Measurements from ENCODE around the gene FKBP4. TPM values are rescaled to one million over a fixed set of nuclear protein-coding genes. Genes with fewer than 3 reads are reported as not detected.

FKBP4 gene
- total and polyA plus RNA-seq, 9 of the 15 experiments (the other 6 are each of a cell fraction or from before 2014, with no cell fraction given), result 16.3 to 154 (median 90.1) TPM

GRCh38 chr12:2826036-2826435 is 31.3 kb downstream of the FKBP4 start:
- Histone ChIP-seq H2AFZ (ENCODE audit: low read depth, low read length) (no peak overlapping the region), H3K9me3 (replicated peaks; ENCODE audit: control insufficient read depth, insufficient read depth, low read depth, low read length) (no peaks in the 10 kb centered on the region), H4K20me1 (replicated peaks; ENCODE audit: control insufficient read depth, insufficient read depth, low read length) (no peaks in the 10 kb centered on the region), H3K36me3 (ENCODE audit: control insufficient read depth, insufficient read depth, low read length) (peaks cover 61% of the 10 kb centered on the region; the same call in 1 of the 3 replicates), H3K27me3 (ENCODE audit: control insufficient read depth in 2 of 2, insufficient read depth in 2 of 2, low read length in 2 of 2) (no peaks in the 10 kb centered on the region), H3K9me1 (ENCODE audit: control insufficient read depth, insufficient read depth, low read length) (no peaks in the 10 kb centered on the region), H3K4me1 (replicated peaks in 1 of 2; ENCODE audit: control insufficient read depth in 2 of 2, insufficient read depth in 2 of 2, low read length in 2 of 2) (no peaks in the 10 kb centered on the region), H3K4me3 (no peak overlapping the region), H3K27ac (ENCODE audit: extremely low read depth, low read depth, low read length) (no peak overlapping the region), H3K4me2 (ENCODE audit: insufficient read depth, low read length) (no peak overlapping the region), H3K79me2 (ENCODE audit: control insufficient read depth, insufficient read depth, low read length) (no peaks in the 10 kb centered on the region), H3K9ac (ENCODE audit: insufficient read depth in 1 of 2, low read depth in 2 of 2, low read length in 2 of 2) (no peak overlapping the region)
- ATAC-seq (no peak), DNase-seq (ENCODE audit: extremely low read depth in 1 of 4, low spot score in 3 of 4) (no peak), FAIRE-seq (no peak)
- CTCF ChIA-PET (ENCODE audit: low intra/inter-chr PET ratio), result no interaction called here
- in situ Hi-C loops (cut with MboI), result no loop called here
- intact Hi-C loops (cut with micrococcal nuclease), result no loop called here
- no peak for TF ChIP-seq GATAD2B (IDR thresholded peaks at IDR 0.05; ENCODE audit: borderline replicate concordance)
- TF ChIP-seq SIN3A (IDR thresholded peaks at IDR 0.05; ENCODE audit: borderline replicate concordance in 2 of 2, control insufficient read depth in 1 of 2, low read depth in 2 of 2, low read length in 2 of 2), result no peak
- TF ChIP-seq CBFA2T2 (conservative IDR thresholded peaks at IDR 0.05), result no peak
- no peak for TF ChIP-seq SRSF9 (IDR thresholded peaks at IDR 0.05; ENCODE audit: borderline replicate concordance, low read depth, low read length)
- no peak for TF ChIP-seq ETS1 (conservative IDR thresholded peaks at IDR 0.05; ENCODE audit: control insufficient read depth, low read depth, low read length)
- no peak for TF ChIP-seq ZMIZ1 (IDR thresholded peaks at IDR 0.05; ENCODE audit: low read depth in 2 of 2, low read length in 2 of 2)
- no peak for TF ChIP-seq HEY1 (CRISPR knock-in tag; IDR thresholded peaks at IDR 0.05; ENCODE audit: borderline replicate concordance)
- TF ChIP-seq PATZ1 (CRISPR knock-in tag; IDR thresholded peaks at IDR 0.05; ENCODE audit: borderline replicate concordance), result no peak
- no peak for TF ChIP-seq ZNF444 (CRISPR knock-in tag; IDR thresholded peaks at IDR 0.05)
- POLR2A ChIA-PET, result no interaction called here
- WGBS (ENCODE audit: insufficient coverage, low coverage, missing lambda C conversion rate), result 100% methylated on average over 2 of the region's 3 CpGs
- BruUV-seq (replicated peaks), result no TSS peak
